UCSD-AML1 (cell line): ENCODE results near the gene C1orf210.

ENCODE experiments used
- DNase-seq: peaks from one replicate; lab custom pipeline; 2025; ENCODE audit not compliant: unreplicated experiment; lab: John Stamatoyannopoulos, UW

C1orf210 gene

DNA sequence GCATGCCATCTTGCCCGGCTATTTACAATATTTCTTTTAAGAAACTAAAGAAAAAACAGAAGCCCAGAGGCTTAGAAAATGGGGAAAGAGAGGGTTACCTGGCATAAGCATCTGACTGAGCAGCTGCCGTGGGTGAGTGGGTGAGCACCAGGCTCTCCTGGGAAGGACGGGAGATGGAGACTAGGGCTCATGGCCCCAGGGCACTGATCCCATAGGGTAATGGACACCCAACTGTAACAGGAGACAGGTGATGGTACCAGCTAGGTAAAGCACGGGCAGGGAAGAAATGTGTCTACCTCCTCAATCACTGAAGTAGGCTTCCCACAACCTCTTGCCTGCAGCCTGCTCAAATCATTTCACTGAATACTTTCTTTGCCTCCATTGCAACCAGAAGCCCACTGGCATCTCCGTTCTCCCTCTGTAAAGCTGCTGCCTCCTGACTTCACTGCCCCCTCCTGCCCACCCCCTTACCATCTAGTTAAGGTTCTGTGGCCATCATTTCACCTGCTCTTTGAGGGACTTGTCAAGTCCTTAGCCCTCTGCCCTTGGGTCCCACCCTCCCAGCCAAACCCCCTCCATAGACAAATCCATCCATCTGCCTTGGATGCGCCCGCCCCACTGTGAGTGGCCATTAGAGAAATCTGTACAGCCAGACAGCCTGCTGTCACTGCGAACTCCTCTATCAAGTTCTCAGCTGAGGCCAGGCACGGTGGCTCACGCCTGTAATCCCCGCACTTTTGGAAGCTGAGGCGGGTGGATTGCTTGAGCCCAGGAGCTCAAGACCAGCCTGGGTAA, 9.4 kb downstream of the C1orf210 start:
- DNase-seq: no peak

DNA sequence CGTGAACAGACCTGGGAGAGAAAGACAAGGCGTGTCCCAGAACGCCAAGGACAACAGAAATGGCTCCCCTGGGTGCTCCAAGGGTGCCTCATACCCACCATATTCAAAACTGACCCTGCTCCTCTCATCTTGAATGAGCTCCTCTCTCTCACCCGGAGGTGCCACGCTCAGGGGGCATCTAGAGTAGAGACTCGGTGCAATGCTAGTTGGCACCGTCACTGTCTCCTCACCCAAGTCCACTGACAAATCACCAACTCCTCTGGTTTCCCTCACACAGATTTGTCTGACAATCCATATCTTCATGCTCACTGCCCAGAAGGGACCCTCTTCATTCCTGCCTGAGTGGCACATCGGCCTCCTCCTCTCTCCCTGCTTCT, 10.6 kb downstream of the C1orf210 start:
- no peak for DNase-seq

DNA sequence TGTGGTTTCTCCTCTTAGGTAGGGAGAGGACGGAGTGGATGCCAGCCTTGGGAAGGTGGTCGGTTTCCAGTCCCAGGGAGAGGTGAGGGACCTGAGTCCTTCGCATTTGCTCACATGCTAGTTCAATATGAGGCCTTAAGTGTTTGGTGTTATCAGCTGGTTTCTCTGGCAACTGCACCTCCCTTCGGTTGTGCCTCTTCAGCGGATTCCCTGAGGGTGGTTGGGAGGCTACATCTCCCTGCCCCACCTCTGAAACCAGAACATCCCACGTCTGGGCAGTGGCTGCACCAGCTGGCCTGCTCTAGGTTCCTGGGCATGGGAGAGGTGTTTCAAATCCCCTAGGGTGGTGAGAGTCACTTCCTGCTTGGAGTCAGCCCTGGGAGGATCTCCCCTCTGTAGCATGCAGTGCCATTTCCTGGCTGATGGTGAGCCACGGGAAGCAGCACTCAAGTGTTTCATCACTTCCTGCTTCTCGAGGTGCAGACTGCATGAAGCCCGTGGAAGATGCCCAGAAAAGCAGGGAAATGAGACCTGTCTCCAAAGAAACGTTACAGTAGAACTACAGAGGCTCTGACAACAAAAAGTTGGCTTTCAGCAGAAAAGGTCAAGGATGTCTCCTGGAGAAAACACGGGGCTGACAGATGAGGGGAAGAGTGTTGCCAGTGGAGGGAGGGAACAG, 11.1 kb downstream of the C1orf210 start:
- peak; percentile 76 for DNase-seq

DNA sequence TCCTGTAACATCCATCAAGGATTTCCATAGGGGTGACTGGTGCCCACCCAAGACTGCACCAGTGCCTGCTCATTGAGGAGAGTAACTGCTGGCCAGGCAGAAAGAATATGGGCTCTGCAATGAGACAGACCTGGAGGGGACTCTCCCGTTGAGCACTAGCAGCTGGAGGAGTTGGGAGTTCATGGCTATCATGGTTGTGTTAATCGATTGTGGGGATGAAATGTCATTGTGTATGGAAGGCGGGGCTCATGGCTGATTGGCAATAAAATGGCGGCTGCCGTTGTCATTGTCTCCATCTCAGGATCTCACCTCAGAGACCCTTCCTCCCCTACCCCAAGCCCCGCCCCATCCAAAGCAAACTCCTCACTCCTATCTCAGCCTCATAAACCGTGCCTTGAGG, 11.7 kb downstream of the C1orf210 start:
- DNase-seq: no peak

DNA sequence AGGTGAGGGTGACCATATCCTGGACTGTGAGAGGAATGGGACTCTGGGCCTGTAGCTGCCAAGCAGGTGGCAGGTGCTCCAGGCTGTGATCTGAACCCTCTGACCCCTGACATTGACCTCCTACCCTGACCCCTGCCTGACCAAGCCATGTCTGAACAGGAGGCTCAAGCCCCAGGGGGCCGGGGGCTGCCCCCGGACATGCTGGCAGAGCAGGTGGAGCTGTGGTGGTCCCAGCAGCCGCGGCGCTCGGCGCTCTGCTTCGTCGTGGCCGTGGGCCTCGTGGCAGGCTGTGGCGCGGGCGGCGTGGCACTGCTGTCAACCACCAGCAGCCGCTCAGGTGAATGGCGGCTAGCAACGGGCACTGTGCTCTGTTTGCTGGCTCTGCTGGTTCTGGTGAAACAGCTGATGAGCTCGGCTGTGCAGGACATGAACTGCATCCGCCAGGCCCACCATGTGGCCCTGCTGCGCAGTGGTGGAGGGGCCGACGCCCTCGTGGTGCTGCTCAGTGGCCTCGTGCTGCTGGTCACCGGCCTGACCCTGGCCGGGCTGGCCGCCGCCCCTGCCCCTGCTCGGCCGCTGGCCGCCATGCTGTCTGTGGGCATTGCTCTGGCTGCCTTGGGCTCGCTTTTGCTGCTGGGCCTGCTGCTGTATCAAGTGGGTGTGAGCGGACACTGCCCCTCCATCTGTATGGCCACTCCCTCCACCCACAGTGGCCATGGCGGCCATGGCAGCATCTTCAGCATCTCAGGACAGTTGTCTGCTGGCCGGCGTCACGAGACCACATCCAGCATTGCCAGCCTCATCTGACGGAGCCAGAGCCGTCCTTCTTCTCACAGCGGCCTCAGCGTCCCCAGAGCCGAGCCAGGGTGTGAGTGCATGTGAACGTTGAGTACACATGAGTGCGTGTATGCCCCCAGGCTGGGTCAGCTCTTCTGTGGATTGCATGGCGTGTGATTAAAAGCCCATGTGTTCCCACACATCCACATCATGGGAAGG, 12.5 kb downstream of the C1orf210 start:
- no peak for DNase-seq

DNA sequence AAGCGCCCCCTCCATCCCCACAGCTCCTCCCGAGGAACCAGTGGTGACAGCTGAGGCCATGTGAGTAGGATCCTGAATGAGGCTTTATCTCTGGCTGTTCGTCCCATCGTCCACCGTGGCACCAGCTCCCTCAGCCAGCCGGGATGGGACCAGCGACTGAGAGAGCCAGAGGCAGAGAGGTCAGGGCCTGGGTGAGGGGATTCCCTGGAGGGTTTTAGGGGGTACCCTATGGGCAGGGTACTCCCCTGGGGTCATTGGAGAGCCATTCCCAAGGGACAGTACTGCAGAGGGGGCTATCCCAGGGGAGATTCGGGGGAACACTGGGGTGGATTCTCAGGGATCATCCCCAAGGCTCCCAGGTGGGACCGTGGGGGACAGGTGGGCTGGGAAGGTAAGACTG, 13.2 kb downstream of the C1orf210 start:
- DNase-seq: no peak

DNA sequence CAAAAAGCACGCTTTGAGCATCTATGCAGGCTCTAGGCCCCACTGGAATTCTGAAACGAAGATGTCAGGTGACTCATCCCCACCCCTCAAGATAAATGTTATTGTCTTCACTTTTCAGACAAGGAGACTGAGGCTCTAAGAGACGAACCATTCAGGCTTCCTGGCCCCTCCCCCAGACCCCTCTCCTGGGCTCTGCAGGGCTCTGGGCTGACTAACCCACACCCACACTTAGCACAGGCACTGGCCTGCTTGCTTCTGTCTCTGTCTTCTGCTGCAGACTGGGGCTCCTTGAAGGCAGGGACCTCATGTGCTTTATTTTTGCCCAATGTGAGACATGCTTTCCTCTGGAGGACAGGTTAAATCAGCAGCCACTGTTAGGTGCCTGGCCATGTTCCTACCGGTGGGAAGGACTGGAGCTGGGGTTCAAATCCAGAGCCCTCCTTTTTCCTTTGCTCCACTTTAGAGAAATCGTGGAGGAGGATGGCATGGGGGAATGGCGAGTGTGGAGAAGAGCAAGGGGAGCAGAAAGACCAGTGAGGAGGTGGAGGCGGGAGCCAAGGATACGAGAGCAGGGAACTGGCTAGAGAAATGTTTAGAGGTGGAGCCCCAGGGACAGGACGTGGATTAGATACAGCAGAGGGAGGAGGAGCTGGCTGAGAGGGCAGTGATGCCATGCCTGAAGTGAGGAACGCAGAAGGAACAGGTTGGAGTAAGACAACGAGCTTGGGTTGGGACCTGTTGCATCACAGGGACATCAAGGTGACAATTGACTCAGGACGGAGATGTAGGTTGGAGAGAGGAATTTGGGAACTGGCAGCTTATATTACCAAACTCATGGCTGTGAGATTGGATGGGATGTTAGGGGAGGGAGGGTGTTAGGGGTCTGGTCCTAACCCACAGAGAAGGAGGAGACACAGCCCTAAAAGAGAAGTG, 13.9 kb downstream of the C1orf210 start:
- no peak for DNase-seq

DNA sequence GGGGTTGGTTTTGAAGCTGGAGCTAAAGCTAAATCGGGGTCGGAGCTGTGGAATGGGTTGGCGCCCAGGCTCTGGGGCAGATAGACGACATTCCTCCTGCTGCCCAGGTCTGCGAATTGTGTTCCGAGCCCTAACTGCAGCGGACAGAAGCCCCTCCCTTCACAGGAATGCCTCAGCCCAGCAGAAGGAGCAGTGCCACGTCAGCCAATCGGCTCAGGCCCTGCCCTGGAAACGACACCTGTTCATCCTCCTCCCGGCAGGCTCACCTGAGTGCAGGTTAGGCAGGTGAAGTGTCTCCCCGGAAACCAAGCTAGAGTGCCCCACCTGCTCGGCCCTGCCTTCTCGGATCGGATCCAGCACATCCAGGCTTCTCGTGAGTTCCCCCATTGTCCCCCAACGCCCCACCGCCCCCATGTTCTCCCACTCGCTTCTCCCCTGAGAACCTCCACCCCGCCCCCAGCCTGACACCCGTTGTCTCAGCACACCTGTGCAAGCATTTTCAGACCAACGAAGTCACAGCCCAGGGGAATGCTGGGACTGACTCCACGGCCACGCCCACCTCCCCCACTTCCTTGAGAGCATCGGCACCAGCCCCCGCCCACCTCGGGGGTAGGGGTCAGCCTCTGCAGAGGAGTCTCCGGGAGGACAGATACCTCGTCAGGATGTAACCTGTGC, 14.8 kb downstream of the C1orf210 start:
- DNase-seq: no peak

DNA sequence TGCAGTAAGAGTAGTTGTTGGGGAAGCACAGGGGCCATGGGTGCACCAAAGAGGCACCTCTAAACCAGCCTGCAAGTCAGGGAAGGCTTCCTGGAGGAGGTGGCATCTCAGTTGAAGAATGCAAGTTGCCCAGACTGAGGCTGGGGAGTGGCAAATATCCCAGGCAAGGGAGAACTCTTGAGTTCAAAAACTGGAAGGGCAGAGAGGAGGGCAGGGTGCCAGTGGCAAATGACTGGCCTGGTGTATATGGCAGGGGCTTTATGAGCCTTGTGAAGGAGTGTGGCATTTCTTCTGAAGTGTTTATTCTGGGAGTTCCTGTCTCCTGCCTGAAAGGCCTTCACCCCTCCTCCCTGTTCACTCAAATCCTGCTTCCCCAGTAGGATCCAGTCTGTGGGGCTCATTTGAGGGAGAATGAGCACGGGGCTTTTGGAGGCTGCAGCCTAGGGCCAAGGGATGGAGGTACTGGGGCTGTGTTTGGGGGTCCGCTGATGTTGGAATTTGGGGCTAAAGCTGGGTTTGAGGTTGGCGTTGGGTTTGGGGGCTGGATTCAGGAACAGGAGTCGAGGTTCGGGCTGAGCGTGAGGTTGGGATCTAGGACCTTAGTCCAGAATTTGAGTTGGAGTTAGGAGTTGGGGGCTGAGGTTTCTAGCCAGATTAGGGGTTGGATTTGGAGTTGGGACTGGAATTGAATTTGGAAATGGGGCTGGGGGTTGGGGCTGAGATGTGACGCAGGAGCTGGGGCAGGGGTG, 15.6 kb downstream of the C1orf210 start, which contains the start of gene TMEM125:
TMEM125 (plus strand) TSS at position 357 of the 749 bp plus-strand sequence. CDS start 2,740 bp downstream, outside the sequence.
- no peak for DNase-seq

DNA sequence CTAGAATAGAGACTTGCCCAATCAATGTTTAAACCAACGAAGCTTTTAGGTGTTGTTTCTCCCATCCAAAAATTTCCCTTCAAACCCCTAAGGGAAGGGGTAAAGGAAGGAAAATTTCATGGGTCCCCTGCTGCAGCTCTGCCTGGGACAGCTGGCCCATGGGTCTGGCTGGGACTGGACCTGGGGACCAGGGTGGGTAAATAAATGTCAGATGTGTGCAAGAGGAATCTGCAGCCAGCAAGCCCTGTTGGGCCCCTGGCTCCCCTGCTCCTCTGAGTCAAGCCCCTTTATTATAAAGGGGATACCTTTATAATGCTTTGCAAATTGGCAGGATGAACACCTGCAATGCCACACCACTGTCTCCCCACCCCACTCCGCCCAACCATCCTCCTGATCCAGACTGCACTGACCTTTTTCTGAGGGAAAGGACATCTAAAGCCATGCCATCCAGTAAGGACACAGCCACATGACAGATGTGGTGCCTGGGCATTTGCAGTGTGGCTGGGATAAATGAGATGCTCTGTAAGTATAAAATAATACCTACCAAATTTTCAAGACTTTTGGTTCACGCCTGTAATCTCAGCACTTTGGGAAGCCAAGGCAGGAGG, 17.5 kb downstream of the C1orf210 start:
- no peak for DNase-seq

DNA sequence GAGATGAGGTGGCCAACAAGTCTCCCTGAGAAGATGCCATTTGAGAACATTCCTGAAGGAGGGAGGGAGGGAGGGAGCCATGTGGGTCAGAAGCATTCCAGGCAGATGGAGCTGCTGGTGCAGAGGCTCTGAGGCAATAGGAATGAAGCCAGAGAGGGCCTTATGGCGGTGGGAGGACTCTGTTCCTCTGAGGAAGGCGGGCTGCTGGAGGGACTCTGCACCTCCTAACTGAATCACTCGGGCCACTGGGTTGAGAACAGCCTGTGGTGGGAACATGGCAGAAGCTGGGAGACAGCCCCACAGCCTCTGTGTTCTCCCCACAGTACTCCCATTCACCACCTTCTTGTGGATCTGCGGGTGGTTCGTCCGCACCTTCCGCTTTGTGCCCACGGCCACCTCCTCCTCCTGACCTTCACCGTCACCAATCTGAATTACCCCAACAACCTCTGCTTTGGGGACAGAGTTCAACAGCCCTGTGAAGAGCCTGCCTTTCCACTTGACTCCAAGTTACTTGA, 18.0 kb downstream of the C1orf210 start:
- DNase-seq: no peak

DNA sequence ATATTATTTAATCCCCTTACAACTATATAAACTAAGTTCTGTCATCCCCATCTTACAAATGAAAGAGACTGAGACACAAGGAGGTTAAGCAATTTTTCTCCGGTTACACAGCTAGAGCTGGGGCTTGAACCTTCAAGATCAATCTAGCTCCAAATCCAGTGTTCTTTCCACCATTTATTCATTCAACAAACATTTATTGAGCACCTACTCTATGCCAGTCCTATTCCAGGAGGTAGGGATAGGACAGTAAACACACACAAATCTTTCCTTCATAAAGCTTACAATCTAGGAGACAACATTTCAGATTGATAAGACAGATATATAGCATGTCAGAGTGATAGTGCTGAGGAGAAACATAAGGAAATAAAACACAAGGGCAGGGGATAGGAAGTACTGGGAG, 18.5 kb downstream of the C1orf210 start:
- no peak for DNase-seq

DNA sequence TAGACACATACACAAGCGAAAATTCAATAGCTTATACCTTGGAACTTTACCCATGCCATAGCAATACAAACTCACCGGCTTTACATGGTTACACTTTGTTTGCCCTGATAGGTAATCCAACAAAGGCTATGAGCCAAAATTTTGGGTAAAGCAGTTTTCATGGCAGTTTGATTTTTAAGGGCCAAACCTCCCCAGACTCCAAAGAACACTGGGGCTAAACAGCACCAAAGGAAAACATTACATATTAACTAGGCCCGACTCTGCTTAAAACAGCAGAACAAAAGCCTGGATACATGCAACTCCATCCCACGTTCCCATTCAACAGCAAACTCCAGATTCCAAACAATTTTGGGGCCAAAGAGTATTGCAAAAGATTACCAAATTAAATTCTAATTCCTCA, 19.9 kb downstream of the C1orf210 start:
- DNase-seq: no peak

DNA sequence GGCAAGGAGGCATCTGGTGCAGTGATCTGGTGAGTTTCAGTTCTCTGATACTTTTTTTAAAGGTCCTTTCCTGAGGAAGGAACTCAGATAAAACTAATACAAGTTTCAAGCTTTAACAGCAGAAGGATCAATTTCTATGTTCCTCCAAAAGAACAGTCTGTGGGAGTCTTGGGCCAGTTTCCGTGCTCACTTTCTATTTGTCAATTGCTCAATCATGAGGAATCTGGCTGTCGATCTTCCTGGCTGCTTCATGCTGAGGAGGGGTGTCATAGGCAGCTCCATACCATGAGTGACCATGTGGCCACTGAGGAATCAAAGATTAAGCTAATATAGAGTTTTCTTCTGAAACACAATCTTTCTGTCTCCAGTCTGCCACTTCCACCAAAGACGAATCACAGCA, 27.0 kb downstream of the C1orf210 start:
- DNase-seq: no peak

DNA sequence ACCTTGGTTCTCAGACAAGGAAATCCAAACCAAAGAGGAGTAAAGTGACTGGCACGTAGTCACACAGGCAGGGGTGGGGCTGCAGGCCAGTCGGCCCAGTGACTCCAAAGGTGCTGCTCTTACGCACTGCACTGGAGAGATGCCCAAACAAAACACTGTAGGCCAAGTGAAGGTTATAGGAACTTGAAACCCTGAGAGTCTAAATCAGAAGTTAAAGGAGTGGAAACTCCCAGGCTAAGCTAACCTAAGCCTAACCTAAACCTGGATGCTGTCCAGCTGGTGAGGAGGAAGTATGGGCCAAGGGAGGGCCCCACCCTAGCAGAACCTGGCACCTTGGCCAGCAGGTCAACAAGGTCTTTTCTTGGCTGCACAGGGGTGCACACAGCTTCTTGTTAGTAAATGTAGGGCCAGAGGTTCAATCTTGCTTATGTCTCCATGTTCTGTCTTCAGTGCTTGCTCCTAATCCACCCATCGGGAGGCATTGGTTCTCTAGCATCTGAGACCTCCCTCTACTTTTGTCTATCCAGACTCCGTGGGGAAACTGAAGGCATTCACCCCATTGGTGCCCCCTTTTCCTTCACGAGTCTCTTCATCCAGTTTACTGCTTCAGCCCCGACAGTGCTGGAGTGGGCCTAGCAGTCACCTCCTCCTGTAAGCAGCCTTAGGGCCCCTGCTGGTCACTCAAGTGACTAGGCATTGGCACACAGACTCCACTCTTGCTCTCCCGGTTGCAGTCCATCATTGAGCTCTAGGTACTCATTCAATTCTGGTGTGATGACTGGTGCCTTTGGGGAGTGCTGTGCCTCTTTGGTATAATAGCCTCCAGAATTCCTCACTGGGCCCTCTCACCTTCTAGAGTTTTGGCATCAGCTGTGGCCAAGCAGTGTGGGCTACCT, 28.5 kb downstream of the C1orf210 start:
- DNase-seq: no peak

DNA sequence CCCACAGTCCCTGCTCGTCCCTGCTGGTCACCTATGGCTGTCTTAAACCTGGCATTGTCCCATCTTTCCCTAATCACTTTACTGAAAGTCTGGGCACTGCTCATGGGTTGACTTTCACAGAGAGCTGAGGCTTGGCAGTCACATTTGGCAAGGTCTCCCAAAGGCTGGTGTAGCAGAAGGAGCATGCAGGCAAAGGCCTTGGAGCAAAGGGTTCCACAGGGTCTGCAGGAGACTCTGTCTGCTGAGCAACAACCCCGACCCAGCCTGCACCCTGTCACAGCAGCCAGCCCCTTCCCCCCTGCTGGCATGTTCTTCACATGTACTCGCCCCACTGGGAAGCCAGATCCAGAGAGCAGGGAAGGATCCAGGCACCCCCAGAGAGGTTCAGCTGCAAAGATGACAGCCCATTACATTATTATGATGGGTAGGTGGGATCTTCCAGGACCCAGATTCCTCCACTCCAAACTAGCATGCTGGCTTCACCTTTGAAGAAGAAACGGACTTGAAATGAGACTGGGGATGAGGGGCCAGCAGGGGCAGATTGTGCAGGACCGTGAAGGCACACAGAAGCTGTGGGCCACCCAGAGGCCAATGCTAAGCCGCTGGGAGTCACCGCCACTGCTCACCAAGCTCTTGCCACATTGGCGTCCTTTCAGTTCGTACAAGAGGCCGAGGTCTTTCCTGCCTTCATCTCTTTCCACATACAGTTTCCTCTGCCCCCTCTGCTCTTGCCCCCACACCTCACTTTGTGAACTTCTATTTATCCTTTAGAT, 29.8 kb downstream of the C1orf210 start:
- DNase-seq: no peak

DNA sequence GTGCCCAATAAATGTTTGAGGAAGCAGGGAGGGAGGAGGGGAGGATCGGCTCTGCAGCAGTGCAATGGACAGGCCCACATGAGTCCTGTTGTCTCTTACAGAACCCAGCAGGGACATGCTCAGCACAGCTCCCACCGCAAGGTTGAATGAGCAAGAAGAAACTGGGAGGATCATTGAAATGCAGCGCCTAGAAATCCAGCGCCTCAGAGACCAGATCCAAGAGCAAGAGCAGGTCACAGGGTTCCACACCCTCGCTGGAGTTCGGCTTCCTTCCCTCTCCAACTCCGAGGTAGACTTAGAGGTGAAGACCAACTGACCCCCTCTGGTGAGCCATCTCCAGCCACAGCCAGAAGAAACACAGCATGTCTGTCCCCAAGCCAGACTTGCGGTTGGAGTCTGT, 31.5 kb downstream of the C1orf210 start:
- DNase-seq: no peak
